ENCODE measurements around the gene CLEC2A. TPM values are rescaled to one million over a fixed set of nuclear protein-coding genes. Genes with fewer than 3 reads are reported as not detected.
A peak's percentile ranks its signal among the peaks of the same experiment; 100 is the strongest.

CLEC2A gene
- total and polyA plus RNA-seq, 2 donors (not counting 3 experiments of a cell fraction or from before 2014, with no cell fraction given): not detected

- CTCF ChIA-PET: interaction anchor here (0.9 kb wide), 1 partner anchor 67 kb away, joined by 3 read pairs; no protein-coding TSS in a partner anchor
- H3K4me2 ChIP-seq (ENCODE audit: insufficient read depth, low read length): no peak overlapping the region
- TF ChIP-seq MAX (IDR thresholded peaks at IDR 0.05; ENCODE audit: insufficient read depth, insufficient read length) (no peak), CTCF (IDR thresholded peaks at IDR 0.05; ENCODE audit: extremely low read depth in 1 of 2, insufficient read depth in 1 of 2, low read depth in 1 of 2, low read length in 2 of 2) (no peak), POLR2A (IDR thresholded peaks at IDR 0.05; ENCODE audit: low read depth, low read length) (no peak)
- peak overlapping the region; percentile 7 for H2AFZ ChIP-seq (ENCODE audit: low read depth, low read length)
- dilution Hi-C loops (cut with MboI; ENCODE audit: extremely low pct_ligation_motif_present, low sequenced_read_pairs) (no loop called here), intact Hi-C loops (cut with micrococcal nuclease) (no loop called here)
- no peak overlapping the region for H3K9ac ChIP-seq (replicated peaks; ENCODE audit: extremely low read depth, insufficient read depth, low read length)
- no peaks in the 10 kb centered on the region for H3K79me2 ChIP-seq (ENCODE audit: control insufficient read depth, insufficient read depth, low read length)
- H3K9me1 ChIP-seq (replicated peaks; ENCODE audit: control insufficient read depth, extremely low read depth, insufficient read depth, low read length): no peaks in the 10 kb centered on the region
- no TSS peak for BruUV-seq (replicated peaks)
- no peaks in the 10 kb centered on the region for H3K9me3 ChIP-seq (replicated peaks; ENCODE audit: control insufficient read depth, insufficient read depth, low read length)
- peaks cover 5 to 14% of the 10 kb centered on the region in 2 experiments for H3K27me3 ChIP-seq (ENCODE audit: control insufficient read depth in 2 of 2, insufficient read depth in 2 of 2, low read length in 2 of 2)
- FAIRE-seq: no peak
- H4K20me1 ChIP-seq (replicated peaks; ENCODE audit: control insufficient read depth, extremely low read depth, insufficient read depth, low read length): no peaks in the 10 kb centered on the region
- POLR2A ChIA-PET: no interaction called here
- H3K4me1 ChIP-seq (ENCODE audit: control insufficient read depth, extremely low read depth, insufficient read depth, low read length): no peaks in the 10 kb centered on the region
- no peaks in the 10 kb centered on the region for H3K36me3 ChIP-seq (ENCODE audit: control insufficient read depth in 2 of 2, extremely low read depth in 1 of 2, insufficient read depth in 2 of 2, low read length in 2 of 2)
- H3K4me3 ChIP-seq (replicated peaks in 1 of 3; ENCODE audit: insufficient read depth in 1 of 3, low read depth in 1 of 3, low read length in 3 of 3): no peak overlapping the region
- no peak for DNase-seq (ENCODE audit: low read depth, low spot score)
- no peak overlapping the region for H3K27ac ChIP-seq (ENCODE audit: insufficient read depth, low read depth, low read length)
Observed at GRCh38 chr12:9943240-9943639, 11.1 kb upstream of the CLEC2A start.

- CTCF ChIA-PET: interaction anchor here (0.7 to 0.9 kb wide), 2 partner anchors 16 to 72 kb away, joined by 3 read pairs; partner anchors contain the start of gene CLEC2B
- dilution Hi-C loops (cut with MboI; ENCODE audit: extremely low pct_ligation_motif_present, low sequenced_read_pairs): no loop called here
Observed at GRCh38 chr12:9941838-9942237, 9.7 kb upstream of the CLEC2A start.

More at GRCh38 chr12:9941838-9942237, 9.7 kb upstream of the CLEC2A start:
- BruUV-seq (replicated peaks): no TSS peak
- no peak overlapping the region for H3K9ac ChIP-seq (replicated peaks; ENCODE audit: extremely low read depth, insufficient read depth, low read length)
- no peaks in the 10 kb centered on the region for H3K9me1 ChIP-seq (replicated peaks; ENCODE audit: control insufficient read depth, extremely low read depth, insufficient read depth, low read length)
- POLR2A ChIA-PET: no interaction called here
- FAIRE-seq (no peak), DNase-seq (ENCODE audit: low read depth, low spot score) (no peak)
- TF ChIP-seq POLR2A (IDR thresholded peaks at IDR 0.05; ENCODE audit: low read depth, low read length) (no peak), MAX (IDR thresholded peaks at IDR 0.05; ENCODE audit: insufficient read depth, insufficient read length) (no peak), CTCF (IDR thresholded peaks at IDR 0.05; ENCODE audit: extremely low read depth in 1 of 2, insufficient read depth in 1 of 2, low read depth in 1 of 2, low read length in 2 of 2) (no peak), JUN (IDR thresholded peaks at IDR 0.05; ENCODE audit: borderline replicate concordance, insufficient read depth, insufficient read length, low read depth) (no peak), MYC (IDR thresholded peaks at IDR 0.05; ENCODE audit: low read depth, low read length) (no peak), POLR2AphosphoS5 (IDR thresholded peaks at IDR 0.05; ENCODE audit: insufficient read depth, low read depth, low read length) (no peak), FOS (IDR thresholded peaks at IDR 0.05; ENCODE audit: borderline replicate concordance, insufficient read depth, low read length) (no peak), GATA2 (IDR thresholded peaks at IDR 0.05; ENCODE audit: insufficient read depth, insufficient read length, low read depth, low read length) (no peak), EZH2 (IDR thresholded peaks at IDR 0.05; ENCODE audit: borderline replicate concordance, low read depth, low read length, severe bottlenecking) (no peak)
- intact Hi-C loops (cut with micrococcal nuclease): no loop called here
- no peaks in the 10 kb centered on the region for H3K36me3 ChIP-seq (ENCODE audit: control insufficient read depth in 2 of 2, extremely low read depth in 1 of 2, insufficient read depth in 2 of 2, low read length in 2 of 2)
- H2AFZ ChIP-seq (ENCODE audit: low read depth, low read length): no peak overlapping the region
- H4K20me1 ChIP-seq (replicated peaks; ENCODE audit: control insufficient read depth, extremely low read depth, insufficient read depth, low read length): no peaks in the 10 kb centered on the region
- peaks cover 5 to 14% of the 10 kb centered on the region in 2 experiments for H3K27me3 ChIP-seq (ENCODE audit: control insufficient read depth in 2 of 2, insufficient read depth in 2 of 2, low read length in 2 of 2)
- no peak overlapping the region for H3K27ac ChIP-seq (ENCODE audit: insufficient read depth, low read depth, low read length)
- H3K4me1 ChIP-seq (ENCODE audit: control insufficient read depth, extremely low read depth, insufficient read depth, low read length): no peaks in the 10 kb centered on the region
- no peak overlapping the region for H3K4me3 ChIP-seq (replicated peaks in 1 of 3; ENCODE audit: insufficient read depth in 1 of 3, low read depth in 1 of 3, low read length in 3 of 3)
- H3K9me3 ChIP-seq (replicated peaks; ENCODE audit: control insufficient read depth, insufficient read depth, low read length): no peaks in the 10 kb centered on the region
- no peaks in the 10 kb centered on the region for H3K79me2 ChIP-seq (ENCODE audit: control insufficient read depth, insufficient read depth, low read length)
- no peak overlapping the region for H3K4me2 ChIP-seq (ENCODE audit: insufficient read depth, low read length)
